ENCODE data around the gene LECT2. TPM values are rescaled to one million over a fixed set of nuclear protein-coding genes. Genes with fewer than 3 reads are reported as not detected.

The LECT2 gene
- total RNA-seq, 2 experiments from 2014 or later = not detected

GRCh38 chr5:135973323-135974020 lies 18.7 kb upstream of the LECT2 start:
- Mint-ChIP-seq H3K27ac (no peak overlapping the region), H3K4me1 (no peaks in the 10 kb centered on the region), H3K9me3 (no peaks in the 10 kb centered on the region), H3K36me3 (ENCODE audit: low read depth) (no peaks in the 10 kb centered on the region), H3K4me3 (no peak overlapping the region), H3K27me3 (peaks cover 35% of the 10 kb centered on the region)
- POLR2A ChIA-PET = no interaction called here
- DNase-seq = no peak
- CTCF ChIA-PET = no interaction called here

GRCh38 chr5:135971701-135972100 lies 16.9 kb upstream of the LECT2 start:
- DNase-seq = no peak
- Mint-ChIP-seq H3K4me1 (no peaks in the 10 kb centered on the region), H3K9me3 (no peaks in the 10 kb centered on the region), H3K27ac (no peak overlapping the region), H3K4me3 (no peak overlapping the region), H3K36me3 (ENCODE audit: low read depth) (no peaks in the 10 kb centered on the region), H3K27me3 (peaks cover 31% of the 10 kb centered on the region)
- ChIA-PET POLR2A (no interaction called here), CTCF (no interaction called here)

GRCh38 chr5:135966790-135967189 lies 12.0 kb upstream of the LECT2 start:
- no peak for DNase-seq
- peaks cover 13% of the 10 kb centered on the region for H3K27me3 Mint-ChIP-seq
- ChIA-PET POLR2A (no interaction called here), CTCF (no interaction called here)
- no peaks in the 10 kb centered on the region for H3K4me1 Mint-ChIP-seq
- no peaks in the 10 kb centered on the region for H3K36me3 Mint-ChIP-seq (ENCODE audit: low read depth)
- H3K9me3 Mint-ChIP-seq = no peaks in the 10 kb centered on the region
- no peak overlapping the region for H3K4me3 Mint-ChIP-seq
- H3K27ac Mint-ChIP-seq = no peak overlapping the region

- DNase-seq = no peak
- no peaks in the 10 kb centered on the region for H3K9me3 Mint-ChIP-seq
- H3K36me3 Mint-ChIP-seq (ENCODE audit: low read depth) = no peaks in the 10 kb centered on the region
- no peaks in the 10 kb centered on the region for H3K4me1 Mint-ChIP-seq
- POLR2A ChIA-PET = no interaction called here
- no peak overlapping the region for H3K27ac Mint-ChIP-seq
- no peak overlapping the region for H3K4me3 Mint-ChIP-seq
- CTCF ChIA-PET = no interaction called here
- peaks cover 10% of the 10 kb centered on the region for H3K27me3 Mint-ChIP-seq
These were observed 11.4 kb upstream of the LECT2 start for GRCh38 chr5:135966165-135966564.

- CTCF ChIA-PET = no interaction called here
- no peak for DNase-seq
- H3K36me3 Mint-ChIP-seq (ENCODE audit: low read depth) = no peaks in the 10 kb centered on the region
- H3K27ac Mint-ChIP-seq = no peak overlapping the region
- POLR2A ChIA-PET = no interaction called here
- H3K4me3 Mint-ChIP-seq = no peak overlapping the region
- no peaks in the 10 kb centered on the region for H3K4me1 Mint-ChIP-seq
- H3K9me3 Mint-ChIP-seq = no peaks in the 10 kb centered on the region
- peaks cover 5% of the 10 kb centered on the region for H3K27me3 Mint-ChIP-seq
These were observed 10.7 kb upstream of the LECT2 start for GRCh38 chr5:135965504-135965903.

- H3K9me3 Mint-ChIP-seq = no peaks in the 10 kb centered on the region
- no peak overlapping the region for H3K4me3 Mint-ChIP-seq
- H3K36me3 Mint-ChIP-seq (ENCODE audit: low read depth) = no peaks in the 10 kb centered on the region
- H3K4me1 Mint-ChIP-seq = no peaks in the 10 kb centered on the region
- no peak for DNase-seq
- POLR2A ChIA-PET = no interaction called here
- H3K27me3 Mint-ChIP-seq = peaks cover 6% of the 10 kb centered on the region
- no peak overlapping the region for H3K27ac Mint-ChIP-seq
- CTCF ChIA-PET = no interaction called here
These were observed 10.0 kb upstream of the LECT2 start for GRCh38 chr5:135964670-135965320.

GRCh38 chr5:135955525-135955924 lies 742 bp upstream of the LECT2 start:
- Mint-ChIP-seq H3K27ac (no peak overlapping the region), H3K36me3 (ENCODE audit: low read depth) (no peaks in the 10 kb centered on the region), H3K4me1 (no peaks in the 10 kb centered on the region), H3K4me3 (no peak overlapping the region), H3K27me3 (peaks cover 11% of the 10 kb centered on the region), H3K9me3 (no peaks in the 10 kb centered on the region)
- POLR2A ChIA-PET = no interaction called here
- CTCF ChIA-PET = no interaction called here
- no peak for DNase-seq

- H3K36me3 Mint-ChIP-seq (ENCODE audit: low read depth) = no peaks in the 10 kb centered on the region
- no peak overlapping the region for H3K4me3 Mint-ChIP-seq
- DNase-seq = no peak
- H3K27me3 Mint-ChIP-seq = peaks cover 5% of the 10 kb centered on the region
- CTCF ChIA-PET = no interaction called here
- no peak overlapping the region for H3K27ac Mint-ChIP-seq
- H3K9me3 Mint-ChIP-seq = no peaks in the 10 kb centered on the region
- POLR2A ChIA-PET = no interaction called here
- H3K4me1 Mint-ChIP-seq = no peaks in the 10 kb centered on the region
These were observed 933 bp downstream of the LECT2 start for GRCh38 chr5:135953850-135954249.

GRCh38 chr5:135952683-135953082 lies 2.1 kb downstream of the LECT2 start:
- H3K27ac Mint-ChIP-seq = no peak overlapping the region
- POLR2A ChIA-PET = no interaction called here
- no peaks in the 10 kb centered on the region for H3K4me1 Mint-ChIP-seq
- CTCF ChIA-PET = no interaction called here
- DNase-seq = no peak
- H3K27me3 Mint-ChIP-seq = peaks cover 6% of the 10 kb centered on the region
- no peak overlapping the region for H3K4me3 Mint-ChIP-seq
- no peaks in the 10 kb centered on the region for H3K9me3 Mint-ChIP-seq
- no peaks in the 10 kb centered on the region for H3K36me3 Mint-ChIP-seq (ENCODE audit: low read depth)

GRCh38 chr5:135951807-135952206 lies 3.0 kb downstream of the LECT2 start:
- H3K4me1 Mint-ChIP-seq = no peaks in the 10 kb centered on the region
- no peaks in the 10 kb centered on the region for H3K9me3 Mint-ChIP-seq
- ChIA-PET POLR2A (no interaction called here), CTCF (no interaction called here)
- no peak overlapping the region for H3K27ac Mint-ChIP-seq
- H3K36me3 Mint-ChIP-seq (ENCODE audit: low read depth) = no peaks in the 10 kb centered on the region
- DNase-seq = no peak
- peaks cover 6% of the 10 kb centered on the region for H3K27me3 Mint-ChIP-seq
- no peak overlapping the region for H3K4me3 Mint-ChIP-seq

- H3K4me1 Mint-ChIP-seq = no peaks in the 10 kb centered on the region
- POLR2A ChIA-PET = no interaction called here
- H3K9me3 Mint-ChIP-seq = no peaks in the 10 kb centered on the region
- no peaks in the 10 kb centered on the region for H3K36me3 Mint-ChIP-seq (ENCODE audit: low read depth)
- CTCF ChIA-PET = no interaction called here
- H3K27me3 Mint-ChIP-seq = peaks cover 6% of the 10 kb centered on the region
- H3K27ac Mint-ChIP-seq = no peak overlapping the region
- DNase-seq = no peak
- H3K4me3 Mint-ChIP-seq = no peak overlapping the region
These were observed 3.5 kb downstream of the LECT2 start for GRCh38 chr5:135951257-135951656.

- Mint-ChIP-seq H3K4me1 (no peaks in the 10 kb centered on the region), H3K36me3 (ENCODE audit: low read depth) (no peaks in the 10 kb centered on the region), H3K27me3 (peaks cover 6% of the 10 kb centered on the region), H3K9me3 (no peaks in the 10 kb centered on the region), H3K27ac (no peak overlapping the region), H3K4me3 (no peak overlapping the region)
- ChIA-PET CTCF (no interaction called here), POLR2A (no interaction called here)
- DNase-seq = no peak
These were observed 4.2 kb downstream of the LECT2 start for GRCh38 chr5:135950611-135951010.

- no peaks in the 10 kb centered on the region for H3K9me3 Mint-ChIP-seq
- peak; percentile 44 for DNase-seq
These were observed 9.7 kb downstream of the LECT2 start for GRCh38 chr5:135944967-135945560.

GRCh38 chr5:135944564-135944963 lies 10.2 kb downstream of the LECT2 start:
- POLR2A ChIA-PET = no interaction called here
- Mint-ChIP-seq H3K4me1 (no peaks in the 10 kb centered on the region), H3K36me3 (ENCODE audit: low read depth) (no peaks in the 10 kb centered on the region), H3K4me3 (no peak overlapping the region), H3K9me3 (no peaks in the 10 kb centered on the region), H3K27ac (no peak overlapping the region), H3K27me3 (peaks cover 25% of the 10 kb centered on the region)
- CTCF ChIA-PET = no interaction called here
- DNase-seq = no peak

More at GRCh38 chr5:135944967-135945560, 9.7 kb downstream of the LECT2 start:
- no peak overlapping the region for H3K27ac Mint-ChIP-seq
- CTCF ChIA-PET = no interaction called here
- no peaks in the 10 kb centered on the region for H3K4me1 Mint-ChIP-seq
- POLR2A ChIA-PET = no interaction called here
- H3K36me3 Mint-ChIP-seq (ENCODE audit: low read depth) = no peaks in the 10 kb centered on the region
- H3K4me3 Mint-ChIP-seq = no peak overlapping the region
- H3K27me3 Mint-ChIP-seq = peaks cover 22% of the 10 kb centered on the region

All from activated CD4-positive, alpha-beta T cell treated with anti-CD3 and anti-CD28 coated beads, Interleukin-2, amount 10 ng/mL, durations not matched to agents 7 days and 5 days (primary cell).